Natural killer cell (primary cell): ENCODE results near the gene KLRD1. TPM values are rescaled to one million over a fixed set of nuclear protein-coding genes. Genes with fewer than 3 reads are reported as not detected.
"Not testable (repeated sequence)": the region's sequence is repeated elsewhere in the genome, so short reads cannot be mapped to it uniquely, and the experiment has no call there.

Experiments used
- ATAC-seq, 3 donors: fragments of 150-1000 bp in 2 of 3; fragments of 200-7000 bp in 1 of 3; cut with Tn5 transposase; 1 replicate in 1 of 3; 2 replicates in 2 of 3; pipeline ENCODE4 v1.10.0; 2021; ENCODE audit warnings: mild to moderate bottlenecking in 2 of 3, moderate library complexity in 2 of 3
- DNase-seq, 2 donors: peaks; one replicate each; pipeline versions ENCODE4 v3.0.0 to v3.0.0-alpha.2; 2013 to 2021; ENCODE audit warnings: mixed read lengths in 1 of 2
- H3K27ac ChIP-seq: one replicate; pipeline ENCODE4 v1.5.1; 2013; ENCODE audit warnings: mild to moderate bottlenecking, low read length
- H3K27me3 ChIP-seq: one replicate; pipeline ENCODE4 v1.6.1; 2013; ENCODE audit warnings: low read length; ENCODE audit not compliant: control insufficient read depth, insufficient read depth
- H3K36me3 ChIP-seq: one replicate; pipeline ENCODE4 v1.6.1; 2013; ENCODE audit warnings: low read length; ENCODE audit not compliant: control insufficient read depth, insufficient read depth
- H3K4me1 ChIP-seq: one replicate; pipeline ENCODE4 v1.6.1; 2013; ENCODE audit warnings: low read length; ENCODE audit not compliant: control insufficient read depth, insufficient read depth
- H3K4me3 ChIP-seq: one replicate; pipeline ENCODE4 v1.5.1; 2013; ENCODE audit warnings: low read length
- H3K9me3 ChIP-seq: one replicate; pipeline ENCODE4 v1.6.1; 2013; ENCODE audit warnings: low read length; ENCODE audit not compliant: control insufficient read depth, insufficient read depth
- H3K27ac Mint-ChIP-seq, 2 donors: one replicate each; pipeline ENCODE4 v1.8.0; 2022; ENCODE audit warnings: mild to moderate bottlenecking in 2 of 2, mixed read lengths in 2 of 2, moderate library complexity in 1 of 2
- H3K27me3 Mint-ChIP-seq, 2 donors: one replicate each; pipeline ENCODE4 v1.8.0; 2022; ENCODE audit warnings: low read depth in 2 of 2, mixed read lengths in 2 of 2
- H3K36me3 Mint-ChIP-seq: one replicate; pipeline ENCODE4 v1.8.0; 2022; ENCODE audit warnings: mixed read lengths
- H3K4me1 Mint-ChIP-seq, 2 donors: one replicate each; pipeline ENCODE4 v1.8.0; 2022; ENCODE audit warnings: mixed read lengths in 2 of 2
- H3K4me3 Mint-ChIP-seq: one replicate; pipeline ENCODE4 v1.8.0; 2022; ENCODE audit warnings: mild to moderate bottlenecking, moderate library complexity, mixed read lengths
- H3K9me3 Mint-ChIP-seq, 2 donors: one replicate each; pipeline ENCODE4 v1.8.0; 2022; ENCODE audit warnings: mixed read lengths in 2 of 2
- WGBS: methylation state at CpG from one replicate; pipeline ENCODE4 v1.1.7; 2013; ENCODE audit warnings: missing lambda C conversion rate; ENCODE audit not compliant: insufficient coverage; 5-methylcytosine and 5-hydroxymethylcytosine counted together
- intact Hi-C: fragments of 100-400 bp; cut with micrococcal nuclease; formaldehyde crosslinking; loops from one replicate; pipeline ENCODE4 v1.14.2; 2022
- total RNA-seq, 4 donors: library from RNA; stranded (reverse); fragments of 120-200 nt in 1 of 4; gene quantifications; one replicate each; pipeline versions ENCODE4 v1.2.3 to v1.2.4, GENCODE V29; 2013 to 2022
- TF ChIP-seq, protein P1 (sequence below): fragments of 200-600 bp; IDR thresholded peaks from one replicate; pipeline ENCODE4 v1.8.0; 2022; ENCODE audit warnings: antibody characterized with exemption

KLRD1 gene
- total RNA-seq, 3 donors from 2014 or later (not counting 1 experiment from before 2014, with no cell fraction given) = 568 to 782 (median 688) TPM

DNA sequence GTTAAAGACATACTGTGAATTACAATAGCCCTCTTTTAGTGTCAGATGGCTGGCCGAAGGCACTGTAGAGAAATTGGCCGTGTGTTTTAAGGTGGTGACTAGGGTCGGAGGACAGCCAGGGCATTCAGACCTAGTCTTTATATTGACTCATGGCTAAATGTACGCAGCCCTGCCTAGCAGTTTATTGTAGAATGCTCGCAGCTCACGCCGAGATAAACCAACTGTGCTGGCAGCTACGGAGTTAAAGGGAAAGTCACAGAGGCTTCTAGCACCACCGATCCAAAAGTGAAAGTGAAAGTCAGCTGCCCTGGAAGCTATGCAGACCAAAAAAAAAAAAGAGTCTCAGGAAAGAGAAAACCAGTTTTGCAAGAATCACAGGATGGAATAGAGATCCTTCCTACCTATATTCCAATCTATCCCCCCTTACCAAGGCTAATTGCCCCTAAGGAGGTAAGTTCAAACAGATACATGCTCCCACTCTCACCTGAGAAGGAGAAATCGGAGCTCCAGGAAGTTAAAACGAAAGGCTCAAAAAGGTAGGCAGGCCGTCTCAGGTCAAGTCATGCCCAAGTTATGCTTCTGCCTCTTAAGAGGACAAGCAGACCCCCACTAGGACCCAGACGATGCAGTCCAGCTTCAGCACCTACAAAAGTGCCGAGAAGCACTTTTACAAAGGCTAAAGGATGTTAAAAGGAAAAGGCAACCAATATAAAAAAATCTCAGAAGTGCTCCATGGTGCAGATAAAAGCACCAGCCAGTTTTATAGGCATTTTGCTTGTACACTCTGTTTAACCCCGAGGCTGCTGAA is 57.3 kb downstream of the KLRD1 start:
- intact Hi-C loops = loop anchor here (2.0 to 5.0 kb wide), 4 partner anchors 30 to 387 kb away; partner anchors contain the start of gene KLRD1
- no peaks in the 10 kb centered on the region for H3K27me3 ChIP-seq
- Mint-ChIP-seq H3K4me1 (peaks cover 23 to 40% of the 10 kb centered on the region in 2 donors), H3K9me3 (peaks cover 0 to 2% of the 10 kb centered on the region in 2 donors), H3K36me3 (peaks cover 22% of the 10 kb centered on the region), H3K27ac (no peak overlapping the region), H3K4me3 (no peak overlapping the region), H3K27me3 (no peaks in the 10 kb centered on the region)
- ATAC-seq (peak; percentile 74 to 83 (median 80)), DNase-seq (peak; percentile 51 to 90)
- TF ChIP-seq, protein P1, sequence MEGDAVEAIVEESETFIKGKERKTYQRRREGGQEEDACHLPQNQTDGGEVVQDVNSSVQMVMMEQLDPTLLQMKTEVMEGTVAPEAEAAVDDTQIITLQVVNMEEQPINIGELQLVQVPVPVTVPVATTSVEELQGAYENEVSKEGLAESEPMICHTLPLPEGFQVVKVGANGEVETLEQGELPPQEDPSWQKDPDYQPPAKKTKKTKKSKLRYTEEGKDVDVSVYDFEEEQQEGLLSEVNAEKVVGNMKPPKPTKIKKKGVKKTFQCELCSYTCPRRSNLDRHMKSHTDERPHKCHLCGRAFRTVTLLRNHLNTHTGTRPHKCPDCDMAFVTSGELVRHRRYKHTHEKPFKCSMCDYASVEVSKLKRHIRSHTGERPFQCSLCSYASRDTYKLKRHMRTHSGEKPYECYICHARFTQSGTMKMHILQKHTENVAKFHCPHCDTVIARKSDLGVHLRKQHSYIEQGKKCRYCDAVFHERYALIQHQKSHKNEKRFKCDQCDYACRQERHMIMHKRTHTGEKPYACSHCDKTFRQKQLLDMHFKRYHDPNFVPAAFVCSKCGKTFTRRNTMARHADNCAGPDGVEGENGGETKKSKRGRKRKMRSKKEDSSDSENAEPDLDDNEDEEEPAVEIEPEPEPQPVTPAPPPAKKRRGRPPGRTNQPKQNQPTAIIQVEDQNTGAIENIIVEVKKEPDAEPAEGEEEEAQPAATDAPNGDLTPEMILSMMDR = no peak
- under 1% methylated on average over 15 of the region's 15 CpGs for WGBS
- H3K4me3 ChIP-seq = peak overlapping the region; percentile 70
- peaks cover 21% of the 10 kb centered on the region for H3K36me3 ChIP-seq
- H3K27ac ChIP-seq = peak overlapping the region; percentile 83
- peaks cover 63% of the 10 kb centered on the region for H3K4me1 ChIP-seq
- H3K9me3 ChIP-seq = no peaks in the 10 kb centered on the region

DNA sequence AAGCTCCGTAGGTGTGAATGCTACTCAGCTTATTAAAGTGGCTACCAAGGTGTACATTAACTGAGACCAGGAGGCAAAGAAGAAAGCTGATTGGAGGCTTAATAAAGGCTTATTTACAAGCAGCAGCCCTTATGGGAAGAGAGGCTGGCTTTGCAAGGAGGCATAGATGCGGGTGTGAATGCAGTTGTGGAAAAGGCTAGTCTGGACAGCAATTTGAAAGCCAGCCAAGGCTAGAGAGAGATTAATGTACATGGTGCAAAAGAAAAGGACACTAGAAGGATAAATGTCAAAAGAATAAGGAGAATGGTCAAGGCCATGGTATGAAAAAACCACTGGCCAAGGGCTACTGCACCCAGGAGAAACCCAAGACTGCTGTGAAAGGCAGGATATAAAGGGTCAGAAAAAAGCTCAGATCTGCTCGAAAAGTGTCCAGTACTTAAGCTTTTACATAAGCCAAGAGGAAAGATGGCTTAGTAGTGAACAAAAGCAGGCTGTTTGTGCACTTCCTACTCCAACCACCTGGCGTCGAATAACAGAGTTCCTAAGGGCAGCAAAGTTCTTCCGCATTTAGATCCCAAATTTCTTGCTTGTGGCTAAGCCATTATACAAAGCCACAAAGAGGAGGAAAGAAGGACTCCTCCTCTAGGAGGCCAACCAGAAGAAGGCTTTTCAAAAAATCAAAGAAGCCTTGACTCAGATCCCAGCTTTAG is 58.2 kb downstream of the KLRD1 start:
- H3K27ac Mint-ChIP-seq = no peak overlapping the region
- H3K9me3 ChIP-seq = no peaks in the 10 kb centered on the region
- H3K36me3 ChIP-seq = peaks cover 30% of the 10 kb centered on the region
- 41% methylated on average over 6 of the region's 6 CpGs for WGBS
- H3K36me3 Mint-ChIP-seq = peaks cover 29% of the 10 kb centered on the region
- DNase-seq (peak in 1 of 2 donors; percentile 35), ATAC-seq (no peak)
- H3K27ac ChIP-seq = peak overlapping the region; percentile 83
- peaks cover 23 to 40% of the 10 kb centered on the region in 2 donors for H3K4me1 Mint-ChIP-seq
- no peaks in the 10 kb centered on the region for H3K27me3 Mint-ChIP-seq
- H3K27me3 ChIP-seq = no peaks in the 10 kb centered on the region
- peak overlapping the region; percentile 70 for H3K4me3 ChIP-seq
- peaks cover 68% of the 10 kb centered on the region for H3K4me1 ChIP-seq
- TF ChIP-seq, protein P1 = no peak
- intact Hi-C loops = loop anchor here (2.0 to 5.0 kb wide), 5 partner anchors 17 to 386 kb away; partner anchors contain the start of gene KLRD1
- peaks cover 0 to 2% of the 10 kb centered on the region in 2 donors for H3K9me3 Mint-ChIP-seq
- H3K4me3 Mint-ChIP-seq = no peak overlapping the region

DNA sequence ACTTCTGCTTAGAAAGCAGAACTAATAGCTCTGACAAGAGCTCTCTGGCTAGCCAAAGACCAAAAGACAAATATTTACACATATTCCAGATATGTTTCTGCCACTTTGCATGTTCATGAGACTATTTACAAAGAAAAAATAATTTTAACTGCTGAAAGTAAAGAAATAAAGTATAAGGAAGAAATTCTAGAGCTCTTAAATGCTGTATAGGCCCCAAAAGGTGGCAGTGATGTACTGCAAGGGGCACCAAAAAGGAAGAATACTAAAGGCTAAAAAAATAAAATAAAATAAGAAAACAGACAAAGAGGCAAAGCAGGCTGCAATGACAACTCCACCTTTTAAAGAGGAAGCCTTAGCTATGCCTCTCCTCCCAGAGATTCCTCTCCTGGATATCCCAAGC is 59.2 kb downstream of the KLRD1 start:
- H3K9me3 ChIP-seq = no peaks in the 10 kb centered on the region
- no peak overlapping the region for H3K4me3 ChIP-seq
- H3K36me3 Mint-ChIP-seq = peaks cover 39% of the 10 kb centered on the region
- H3K4me1 Mint-ChIP-seq = peaks cover 24 to 41% of the 10 kb centered on the region in 2 donors
- H3K4me1 ChIP-seq = peaks cover 69% of the 10 kb centered on the region
- TF ChIP-seq, protein P1 = peak; percentile 28
- peak overlapping the region; percentile 57 for H3K4me3 Mint-ChIP-seq
- H3K9me3 Mint-ChIP-seq = peaks cover 0 to 2% of the 10 kb centered on the region in 2 donors
- H3K27ac Mint-ChIP-seq = no peak overlapping the region
- no peaks in the 10 kb centered on the region for H3K27me3 ChIP-seq
- H3K36me3 ChIP-seq = peaks cover 37% of the 10 kb centered on the region
- no peaks in the 10 kb centered on the region for H3K27me3 Mint-ChIP-seq
- ATAC-seq (peak in 2 of 3 donors; percentile 16 to 20), DNase-seq (peak in 1 of 2 donors; percentile 62)
- H3K27ac ChIP-seq = peak overlapping the region; percentile 83
- intact Hi-C loops = loop anchor here (2.0 to 5.0 kb wide), 4 partner anchors 16 to 385 kb away; partner anchors contain the start of gene KLRD1

DNA sequence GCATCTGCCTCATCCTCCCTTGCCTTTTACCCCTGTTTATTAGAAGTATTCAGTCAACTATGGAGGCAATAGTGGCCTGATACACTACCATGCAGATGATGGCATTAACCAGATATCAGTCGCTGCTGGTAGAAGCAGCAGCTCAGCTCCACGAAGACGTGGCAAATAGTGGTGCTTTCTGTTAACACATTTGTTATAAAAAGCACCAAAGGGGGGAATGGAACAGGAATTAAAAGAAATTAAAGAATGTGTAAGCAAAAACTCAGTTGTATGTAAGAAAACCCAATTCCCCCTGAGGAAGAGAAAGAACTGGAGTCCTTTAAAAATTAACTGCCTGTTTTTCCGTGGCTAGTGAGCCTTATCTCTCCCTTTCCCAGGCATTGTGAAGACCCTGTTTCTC is 60.0 kb downstream of the KLRD1 start:
- H3K4me3 ChIP-seq, H3K9me3 Mint-ChIP-seq, H3K9me3 ChIP-seq, H3K27me3 Mint-ChIP-seq, ATAC-seq, H3K27ac ChIP-seq, DNase-seq, H3K27me3 ChIP-seq: not testable (repeated sequence)
- peaks cover 46% of the 10 kb centered on the region for H3K36me3 Mint-ChIP-seq
- Histone ChIP-seq H3K36me3 (peaks cover 46% of the 10 kb centered on the region), H3K4me1 (peaks cover 72% of the 10 kb centered on the region)
- H3K4me1 Mint-ChIP-seq = peaks cover 33 to 50% of the 10 kb centered on the region in 2 donors
- intact Hi-C loops = loop anchor here (2.0 to 5.0 kb wide), 4 partner anchors 15 to 385 kb away; partner anchors contain the start of gene KLRD1
- H3K27ac Mint-ChIP-seq = peak overlapping the region in 1 of 2 donors; percentile 79
- peak overlapping the region; percentile 71 for H3K4me3 Mint-ChIP-seq
- WGBS = 78% methylated on average over 3 of the region's 4 CpGs
